Cardiac muscle cell (in vitro differentiated cells and primary cell): ENCODE results near the gene ANKRD17. TPM values are rescaled to one million over a fixed set of nuclear protein-coding genes. Genes with fewer than 3 reads are reported as not detected.
A peak's percentile ranks its signal among the peaks of the same experiment; 100 is the strongest.

Source experiments
- DNase-seq, 2 donors: peaks; one replicate each; pipeline versions ENCODE4 v3.0.0 to v3.0.0-alpha.2; 2010 to 2017; ENCODE audit warnings: low read depth in 1 of 2, low spot score in 1 of 2
- H3K27ac ChIP-seq: fragments of 200-600 bp; sonication (generic); 2 replicates; pipeline ENCODE4 v1.5.1; 2016
- H3K27me3 ChIP-seq: fragments of 200-600 bp; sonication (generic); 2 replicates; pipeline ENCODE4 v1.6.0; 2016; ENCODE audit warnings: control low read depth
- H3K36me3 ChIP-seq: fragments of 200-600 bp; sonication (generic); 2 replicates; pipeline ENCODE4 v1.5.1; 2016; ENCODE audit warnings: control low read depth
- H3K4me1 ChIP-seq: fragments of 200-600 bp; sonication (generic); 2 replicates; pipeline ENCODE4 v1.8.1; 2017; ENCODE audit warnings: low read depth, mild to moderate bottlenecking, mixed run types
- H3K4me3 ChIP-seq: fragments of 200-600 bp; sonication (generic); 2 replicates; pipeline ENCODE4 v1.5.1; 2016; ENCODE audit warnings: mild to moderate bottlenecking
- H3K9me3 ChIP-seq: fragments of 200-600 bp; sonication (generic); 2 replicates; pipeline ENCODE4 v1.5.1; 2017; ENCODE audit warnings: low read depth, mild to moderate bottlenecking, control low read depth
- CTCF ChIP-seq: IDR thresholded peaks from 2 replicates; pipeline ENCODE4 v1.5.1; 2012; ENCODE audit warnings: low read depth, mild to moderate bottlenecking, low read length
- polyA plus RNA-seq: library from polyadenylated mRNA; unstranded; fragments of >200 nt; fragmentation: Nextera tagmentation; extraction: Ambion mirVana; gene quantifications from 2 replicates; pipeline ENCODE4 v1.2.1, GENCODE V29; 2016
- total RNA-seq: library from RNA; depleted of rRNA; stranded (reverse); fragments of >200 nt; gene quantifications from 2 replicates; pipeline ENCODE4 v1.2.3, GENCODE V29; 2016

Gene ANKRD17
- total and polyA plus RNA-seq, 2 experiments from 2014 or later, result 38.9 to 60.1 TPM

- Histone ChIP-seq H3K27me3 (no peaks in the 10 kb centered on the region), H3K4me1 (no peaks in the 10 kb centered on the region), H3K27ac (no peak overlapping the region), H3K9me3 (no peaks in the 10 kb centered on the region), H3K4me3 (no peak overlapping the region), H3K36me3 (no peaks in the 10 kb centered on the region)
- DNase-seq, result no peak
- TF ChIP-seq CTCF, result no peak
These were observed 65.4 kb downstream of the ANKRD17 start for GRCh38 chr4:73193155-73193554.

- TF ChIP-seq CTCF, result no peak
- H3K27ac ChIP-seq, result no peak overlapping the region
- no peaks in the 10 kb centered on the region for H3K4me1 ChIP-seq
- DNase-seq, result no peak
- no peaks in the 10 kb centered on the region for H3K36me3 ChIP-seq
- H3K4me3 ChIP-seq, result no peak overlapping the region
- H3K9me3 ChIP-seq, result no peaks in the 10 kb centered on the region
- H3K27me3 ChIP-seq, result no peaks in the 10 kb centered on the region
These were observed 69.3 kb downstream of the ANKRD17 start for GRCh38 chr4:73189274-73189810.

- DNase-seq, result peak in 1 of 2 donors; percentile 25
- TF ChIP-seq CTCF, result no peak
- H3K27ac ChIP-seq, result peak overlapping the region; percentile 43
- no peak overlapping the region for H3K4me3 ChIP-seq
- H3K36me3 ChIP-seq, result no peaks in the 10 kb centered on the region
- no peaks in the 10 kb centered on the region for H3K4me1 ChIP-seq
- no peaks in the 10 kb centered on the region for H3K27me3 ChIP-seq
- H3K9me3 ChIP-seq, result no peaks in the 10 kb centered on the region
These were observed 71.3 kb downstream of the ANKRD17 start for GRCh38 chr4:73187325-73187724.

GRCh38 chr4:73185903-73186302 lies 72.7 kb downstream of the ANKRD17 start:
- DNase-seq, result no peak
- Histone ChIP-seq H3K27me3 (no peaks in the 10 kb centered on the region), H3K4me3 (no peak overlapping the region), H3K4me1 (no peaks in the 10 kb centered on the region), H3K27ac (no peak overlapping the region), H3K9me3 (no peaks in the 10 kb centered on the region), H3K36me3 (no peaks in the 10 kb centered on the region)
- TF ChIP-seq CTCF, result no peak

GRCh38 chr4:73181231-73181630 lies 77.4 kb downstream of the ANKRD17 start:
- Histone ChIP-seq H3K27me3 (no peaks in the 10 kb centered on the region), H3K36me3 (peaks cover 8% of the 10 kb centered on the region), H3K27ac (no peak overlapping the region), H3K4me1 (peaks cover 8% of the 10 kb centered on the region), H3K4me3 (no peak overlapping the region), H3K9me3 (no peaks in the 10 kb centered on the region)
- no peak for TF ChIP-seq CTCF
- no peak for DNase-seq

- no peak for DNase-seq
- Histone ChIP-seq H3K9me3 (no peaks in the 10 kb centered on the region), H3K4me3 (no peak overlapping the region), H3K27ac (peak overlapping the region; percentile 45), H3K4me1 (peaks cover 8% of the 10 kb centered on the region), H3K27me3 (no peaks in the 10 kb centered on the region), H3K36me3 (peaks cover 10% of the 10 kb centered on the region)
- TF ChIP-seq CTCF, result no peak
These were observed 80.2 kb downstream of the ANKRD17 start for GRCh38 chr4:73178389-73178788.
